ENCODE measurements around the gene SPOCK2.

Gene SPOCK2

GRCh38 chr10:72012796-72013195 is 75.6 kb downstream of the SPOCK2 start:
- H3K36me3 ChIP-seq (ENCODE audit: control insufficient read depth, insufficient read depth, low read length), result no peaks in the 10 kb centered on the region
- no peak overlapping the region for H3K9ac ChIP-seq (ENCODE audit: low read depth, low read length)

GRCh38 chr10:72011976-72012512 is 76.3 kb downstream of the SPOCK2 start:
- Histone ChIP-seq H3K36me3 (ENCODE audit: control insufficient read depth, insufficient read depth, low read length) (peaks cover 5% of the 10 kb centered on the region), H3K27me3 (ENCODE audit: control insufficient read depth, insufficient read depth, low read length) (no peaks in the 10 kb centered on the region), H3K9me3 (ENCODE audit: control insufficient read depth, insufficient read depth, low read length) (no peaks in the 10 kb centered on the region), H3K9ac (ENCODE audit: low read depth, low read length) (no peak overlapping the region), H3K4me3 (ENCODE audit: low read depth, low read length) (no peak overlapping the region), H3K4me1 (ENCODE audit: control insufficient read depth, insufficient read depth, low read length) (no peaks in the 10 kb centered on the region)

More at GRCh38 chr10:72012796-72013195, 75.6 kb downstream of the SPOCK2 start:
- H3K4me3 ChIP-seq (ENCODE audit: low read depth, low read length), result no peak overlapping the region
- H3K9me3 ChIP-seq (ENCODE audit: control insufficient read depth, insufficient read depth, low read length), result no peaks in the 10 kb centered on the region
- no peaks in the 10 kb centered on the region for H3K4me1 ChIP-seq (ENCODE audit: control insufficient read depth, insufficient read depth, low read length)
- no peaks in the 10 kb centered on the region for H3K27me3 ChIP-seq (ENCODE audit: control insufficient read depth, insufficient read depth, low read length)

GRCh38 chr10:72011468-72011867 is 76.9 kb downstream of the SPOCK2 start:
- H3K4me3 ChIP-seq (ENCODE audit: low read depth, low read length), result no peak overlapping the region
- peaks cover 5% of the 10 kb centered on the region for H3K36me3 ChIP-seq (ENCODE audit: control insufficient read depth, insufficient read depth, low read length)
- H3K4me1 ChIP-seq (ENCODE audit: control insufficient read depth, insufficient read depth, low read length), result no peaks in the 10 kb centered on the region

GRCh38 chr10:72011016-72011415 is 77.3 kb downstream of the SPOCK2 start:
- H3K36me3 ChIP-seq (ENCODE audit: control insufficient read depth, insufficient read depth, low read length), result peaks cover 5% of the 10 kb centered on the region
- H3K9ac ChIP-seq (ENCODE audit: low read depth, low read length), result no peak overlapping the region
- no peaks in the 10 kb centered on the region for H3K4me1 ChIP-seq (ENCODE audit: control insufficient read depth, insufficient read depth, low read length)
- no peak overlapping the region for H3K4me3 ChIP-seq (ENCODE audit: low read depth, low read length)
- H3K27me3 ChIP-seq (ENCODE audit: control insufficient read depth, insufficient read depth, low read length), result no peaks in the 10 kb centered on the region
- H3K9me3 ChIP-seq (ENCODE audit: control insufficient read depth, insufficient read depth, low read length), result no peaks in the 10 kb centered on the region

More at GRCh38 chr10:72011468-72011867, 76.9 kb downstream of the SPOCK2 start:
- Histone ChIP-seq H3K27me3 (ENCODE audit: control insufficient read depth, insufficient read depth, low read length) (no peaks in the 10 kb centered on the region), H3K9ac (ENCODE audit: low read depth, low read length) (no peak overlapping the region), H3K9me3 (ENCODE audit: control insufficient read depth, insufficient read depth, low read length) (no peaks in the 10 kb centered on the region)

- Histone ChIP-seq H3K9ac (ENCODE audit: low read depth, low read length) (no peak overlapping the region), H3K36me3 (ENCODE audit: control insufficient read depth, insufficient read depth, low read length) (peaks cover 5% of the 10 kb centered on the region), H3K4me1 (ENCODE audit: control insufficient read depth, insufficient read depth, low read length) (no peaks in the 10 kb centered on the region), H3K4me3 (ENCODE audit: low read depth, low read length) (no peak overlapping the region), H3K27me3 (ENCODE audit: control insufficient read depth, insufficient read depth, low read length) (no peaks in the 10 kb centered on the region), H3K9me3 (ENCODE audit: control insufficient read depth, insufficient read depth, low read length) (no peaks in the 10 kb centered on the region)
These were observed 77.9 kb downstream of the SPOCK2 start for GRCh38 chr10:72010234-72010973.

- Histone ChIP-seq H3K27me3 (ENCODE audit: control insufficient read depth, insufficient read depth, low read length) (no peaks in the 10 kb centered on the region), H3K4me1 (ENCODE audit: control insufficient read depth, insufficient read depth, low read length) (no peaks in the 10 kb centered on the region), H3K9ac (ENCODE audit: low read depth, low read length) (peak overlapping the region; percentile 24), H3K4me3 (ENCODE audit: low read depth, low read length) (no peak overlapping the region), H3K36me3 (ENCODE audit: control insufficient read depth, insufficient read depth, low read length) (peaks cover 5% of the 10 kb centered on the region), H3K9me3 (ENCODE audit: control insufficient read depth, insufficient read depth, low read length) (no peaks in the 10 kb centered on the region)
These were observed 78.8 kb downstream of the SPOCK2 start for GRCh38 chr10:72009425-72010081.

GRCh38 chr10:72009051-72009424 is 79.3 kb downstream of the SPOCK2 start:
- H3K27me3 ChIP-seq (ENCODE audit: control insufficient read depth, insufficient read depth, low read length), result no peaks in the 10 kb centered on the region
- no peak overlapping the region for H3K4me3 ChIP-seq (ENCODE audit: low read depth, low read length)
- peaks cover 5% of the 10 kb centered on the region for H3K36me3 ChIP-seq (ENCODE audit: control insufficient read depth, insufficient read depth, low read length)
- no peaks in the 10 kb centered on the region for H3K4me1 ChIP-seq (ENCODE audit: control insufficient read depth, insufficient read depth, low read length)
- no peaks in the 10 kb centered on the region for H3K9me3 ChIP-seq (ENCODE audit: control insufficient read depth, insufficient read depth, low read length)
- peak overlapping the region; percentile 24 for H3K9ac ChIP-seq (ENCODE audit: low read depth, low read length)
